Measurements from ENCODE around the gene ARRDC1.
"Not testable (repeated sequence)": the region's sequence is repeated elsewhere in the genome, so short reads cannot be mapped to it uniquely, and the experiment has no call there.

ARRDC1 gene, protein sequence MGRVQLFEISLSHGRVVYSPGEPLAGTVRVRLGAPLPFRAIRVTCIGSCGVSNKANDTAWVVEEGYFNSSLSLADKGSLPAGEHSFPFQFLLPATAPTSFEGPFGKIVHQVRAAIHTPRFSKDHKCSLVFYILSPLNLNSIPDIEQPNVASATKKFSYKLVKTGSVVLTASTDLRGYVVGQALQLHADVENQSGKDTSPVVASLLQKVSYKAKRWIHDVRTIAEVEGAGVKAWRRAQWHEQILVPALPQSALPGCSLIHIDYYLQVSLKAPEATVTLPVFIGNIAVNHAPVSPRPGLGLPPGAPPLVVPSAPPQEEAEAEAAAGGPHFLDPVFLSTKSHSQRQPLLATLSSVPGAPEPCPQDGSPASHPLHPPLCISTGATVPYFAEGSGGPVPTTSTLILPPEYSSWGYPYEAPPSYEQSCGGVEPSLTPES

DNA sequence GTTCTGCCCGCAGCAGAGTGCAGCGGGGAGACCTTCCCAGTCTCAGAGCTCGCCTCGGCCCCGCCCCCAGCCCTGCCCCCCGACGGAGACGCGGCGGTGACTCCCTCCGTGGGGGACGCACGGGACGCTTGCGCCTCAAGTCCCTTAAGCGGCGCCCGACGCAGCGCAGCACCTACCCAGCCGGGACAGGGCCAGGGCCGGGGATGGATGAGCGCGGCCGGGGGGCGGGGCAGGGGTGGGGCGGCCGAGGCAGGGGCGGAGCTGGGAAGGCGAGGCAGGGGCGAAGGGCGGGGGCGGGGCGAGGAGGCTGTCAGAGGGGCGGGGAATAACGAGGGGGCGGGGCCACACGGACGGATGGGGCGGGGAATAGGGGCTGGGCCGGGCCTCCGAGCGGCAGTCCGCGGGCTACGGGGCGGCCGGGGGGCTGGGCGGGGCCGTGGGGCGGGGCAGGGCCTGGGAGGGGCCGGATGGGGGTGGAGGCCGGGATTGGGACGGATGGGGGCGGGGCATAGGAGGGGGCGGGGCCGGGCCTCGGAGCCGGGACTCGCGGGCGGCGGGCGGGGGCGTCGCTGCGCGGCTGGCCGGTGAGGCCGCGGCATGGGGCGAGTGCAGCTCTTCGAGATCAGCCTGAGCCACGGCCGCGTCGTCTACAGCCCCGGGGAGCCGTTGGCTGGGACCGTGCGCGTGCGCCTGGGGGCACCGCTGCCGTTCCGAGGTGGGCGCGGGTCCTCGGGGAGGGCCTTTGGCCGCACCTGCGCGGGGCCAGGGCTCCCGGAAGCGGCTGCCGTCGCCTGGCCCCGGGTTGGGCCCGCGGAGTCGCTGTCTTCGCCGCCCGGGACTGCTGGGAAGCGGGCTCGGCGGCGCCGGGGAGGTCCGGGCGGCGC, at the start of gene ARRDC1:
TSS of gene ARRDC1 (plus strand) at position 566 of the 884 bp plus-strand sequence. CDS start at position 598, 32 bp downstream.
- peak; percentile 98 for DNase-seq

DNA sequence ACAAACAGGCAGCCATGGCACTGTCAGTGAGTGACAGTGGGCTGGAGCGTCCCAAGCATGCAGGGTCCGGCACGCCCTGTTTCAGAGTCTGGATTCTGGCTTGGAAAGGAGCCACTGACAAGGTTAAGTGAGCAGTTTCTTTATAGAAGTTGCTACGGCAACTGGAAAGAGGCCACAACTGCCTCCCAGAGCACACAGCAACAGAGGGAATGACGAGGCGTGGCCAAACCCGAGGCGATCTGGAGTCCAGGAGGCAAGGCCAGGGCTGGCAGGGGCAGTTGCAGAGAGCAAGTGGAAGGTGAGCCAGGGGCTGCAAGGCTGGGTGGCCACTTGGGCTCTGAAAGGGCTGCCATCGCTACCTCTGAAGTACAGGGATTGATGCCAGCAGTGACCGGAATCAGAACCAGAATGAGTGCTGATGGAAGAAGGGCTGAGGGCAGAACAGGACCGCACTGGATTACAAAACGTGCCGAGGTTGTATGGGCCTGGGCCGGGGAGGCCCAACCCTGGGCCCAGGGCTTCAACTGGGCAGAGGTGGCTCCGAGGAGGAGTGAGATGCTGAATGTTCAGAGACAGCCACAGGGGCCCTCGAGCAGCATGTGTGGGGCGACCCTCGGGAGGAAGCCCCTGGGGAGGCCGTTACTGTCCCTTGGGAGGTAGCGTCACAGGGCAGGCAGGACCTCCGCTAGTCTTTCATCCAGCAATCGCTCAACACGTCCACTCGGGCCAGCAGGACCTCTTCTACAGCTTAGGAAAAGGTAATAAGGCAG, 49.2 kb upstream of the ARRDC1 start:
- no peak for DNase-seq

DNA sequence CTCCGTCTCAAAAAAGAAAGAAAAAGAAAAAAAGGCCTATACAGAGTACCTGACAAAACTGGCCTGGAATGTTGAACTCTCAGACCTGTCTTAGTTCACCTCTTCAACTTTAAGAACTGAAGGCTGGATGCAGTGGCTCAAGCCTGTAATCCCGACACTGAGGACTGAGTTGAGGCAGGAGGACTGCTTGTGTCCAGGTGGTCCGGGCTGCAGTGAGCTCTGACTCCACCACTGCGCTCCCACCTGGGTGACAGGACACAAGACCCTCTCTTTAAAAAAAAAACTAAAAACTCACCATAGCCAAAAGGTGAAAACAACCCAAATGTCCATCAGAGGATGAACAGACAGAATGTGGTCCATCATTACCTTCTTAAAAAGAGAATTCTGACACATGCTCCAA, 47.4 kb upstream of the ARRDC1 start:
- no peak for DNase-seq

DNA sequence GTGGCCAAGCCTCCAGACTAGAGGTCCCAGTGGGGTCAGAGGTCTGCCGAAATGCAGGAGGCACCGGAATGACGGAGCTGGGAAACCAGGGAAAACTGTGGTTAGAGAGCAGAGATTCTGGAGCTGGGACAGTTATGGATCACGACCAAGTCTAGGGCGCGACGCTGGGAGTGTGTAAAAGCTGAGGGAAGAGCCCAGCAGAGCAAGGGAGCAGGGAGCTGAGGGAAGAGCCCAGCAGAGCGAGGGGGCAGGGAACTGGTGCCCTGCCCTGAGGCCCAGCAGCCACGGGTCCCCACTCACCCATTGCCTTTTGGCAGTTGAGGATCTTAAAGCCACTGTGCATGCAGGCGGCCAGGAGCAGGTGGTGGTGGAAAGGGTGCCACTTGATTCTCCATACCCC, 41.4 kb upstream of the ARRDC1 start:
- no peak for DNase-seq

DNA sequence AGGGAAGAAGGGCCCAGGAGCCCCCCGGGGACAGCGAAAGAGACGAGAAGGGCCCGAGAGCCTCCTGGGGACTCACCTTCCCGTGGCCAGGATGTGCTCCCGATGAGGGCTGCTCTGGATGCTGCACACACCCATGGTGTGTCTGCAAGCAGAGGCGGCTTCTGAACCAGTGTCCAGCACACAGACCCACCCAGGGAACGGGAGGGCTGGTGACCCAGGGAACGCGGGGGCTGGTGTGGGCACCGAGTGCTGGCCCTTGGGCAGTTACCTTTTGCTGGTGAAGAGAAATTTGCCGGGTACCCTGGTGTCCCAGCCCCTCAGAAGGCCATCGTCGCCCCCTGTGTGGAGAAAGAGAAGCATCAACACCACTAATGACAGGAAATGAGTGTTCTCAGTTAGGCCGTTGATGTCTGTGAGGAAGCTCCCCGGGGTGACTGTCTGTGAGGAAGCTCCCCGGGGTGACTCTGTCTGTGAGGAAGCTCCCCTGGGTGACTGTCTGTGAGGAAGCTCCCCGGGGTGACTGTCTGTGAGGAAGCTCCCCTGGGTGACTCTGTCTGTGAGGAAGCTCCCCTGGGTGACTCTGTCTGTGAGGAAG, 40.6 kb upstream of the ARRDC1 start:
- DNase-seq = no peak

DNA sequence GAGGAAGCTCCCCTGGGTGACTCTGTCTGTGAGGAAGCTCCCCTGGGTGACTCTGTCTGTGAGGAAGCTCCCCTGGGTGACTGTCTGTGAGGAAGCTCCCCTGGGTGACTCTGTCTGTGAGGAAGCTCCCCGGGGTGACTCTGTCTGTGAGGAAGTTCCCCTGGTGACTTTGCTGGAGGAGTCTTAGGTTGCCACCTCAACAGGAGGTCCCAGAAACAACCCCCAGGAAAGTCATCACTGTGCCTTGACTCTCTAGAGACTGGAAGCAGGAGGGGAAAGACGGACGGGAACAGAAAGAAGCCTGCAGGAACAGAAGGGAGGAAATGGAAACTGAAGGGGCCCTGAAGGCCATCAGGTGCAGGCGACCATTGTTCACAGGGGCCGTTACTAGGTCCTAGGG, 37.0 kb upstream of the ARRDC1 start:
- DNase-seq = not testable (repeated sequence)

DNA sequence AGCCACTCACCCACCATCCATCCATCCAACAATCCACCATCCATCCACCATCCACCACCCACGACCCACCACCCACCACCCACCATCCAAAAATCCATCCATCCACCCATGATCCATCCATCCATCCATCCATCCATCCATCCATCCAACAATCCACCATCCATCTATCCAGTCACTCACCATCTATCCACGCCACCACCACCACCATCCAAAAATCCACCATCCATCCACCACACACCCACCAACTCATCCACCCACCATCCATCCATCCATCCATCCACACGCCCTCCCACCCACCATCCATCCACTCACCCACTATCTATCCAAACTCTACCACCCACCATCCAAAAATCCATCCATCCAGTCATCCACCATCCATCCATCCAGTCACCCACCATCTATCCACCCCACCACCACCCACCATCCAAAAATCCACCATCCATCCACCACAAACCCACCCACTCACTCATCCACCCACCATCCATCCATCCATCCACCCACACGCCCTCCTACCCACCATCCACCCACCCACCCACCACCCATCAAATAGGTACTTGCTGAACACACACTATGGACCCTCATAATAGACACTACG, 35.8 kb upstream of the ARRDC1 start:
- no peak for DNase-seq

DNA sequence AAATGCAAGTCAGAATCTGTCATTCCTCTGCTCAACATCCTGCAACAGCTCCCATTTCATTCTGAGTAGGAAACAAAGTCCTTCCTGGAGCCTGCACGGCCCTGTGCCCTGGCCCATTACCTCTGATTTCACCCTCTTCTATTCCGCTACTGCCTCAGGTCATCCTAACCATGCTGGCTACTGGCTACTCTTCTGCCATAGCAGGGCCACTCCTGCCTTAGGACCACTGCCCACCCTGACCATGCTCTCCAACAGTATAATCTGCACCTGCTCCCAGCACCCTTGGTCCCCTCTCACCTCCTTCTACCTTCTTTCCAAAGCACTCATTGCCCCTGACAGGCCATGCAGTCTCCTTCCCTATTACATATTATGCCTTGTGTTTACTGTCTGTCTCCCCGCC, 34.9 kb upstream of the ARRDC1 start:
- DNase-seq = no peak

DNA sequence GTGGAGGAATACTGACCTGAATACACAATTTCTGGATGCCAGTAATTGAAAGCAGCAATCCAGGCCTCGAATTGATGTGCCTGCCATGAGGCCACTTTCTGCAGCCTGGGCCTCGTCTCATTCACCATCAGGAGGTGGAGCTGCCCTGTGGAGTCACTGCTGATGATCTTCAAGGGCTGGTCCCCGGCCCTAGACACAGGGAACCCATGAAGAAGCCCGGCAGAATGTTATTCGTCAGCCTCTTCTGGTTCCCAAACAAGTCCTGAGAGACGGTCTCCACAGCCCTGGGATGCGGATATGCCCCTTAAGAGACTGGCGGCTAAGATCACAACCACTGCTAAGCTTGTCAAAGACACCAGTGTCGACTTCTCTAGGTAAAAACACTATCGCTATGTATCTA, 31.3 kb upstream of the ARRDC1 start:
- no peak for DNase-seq

DNA sequence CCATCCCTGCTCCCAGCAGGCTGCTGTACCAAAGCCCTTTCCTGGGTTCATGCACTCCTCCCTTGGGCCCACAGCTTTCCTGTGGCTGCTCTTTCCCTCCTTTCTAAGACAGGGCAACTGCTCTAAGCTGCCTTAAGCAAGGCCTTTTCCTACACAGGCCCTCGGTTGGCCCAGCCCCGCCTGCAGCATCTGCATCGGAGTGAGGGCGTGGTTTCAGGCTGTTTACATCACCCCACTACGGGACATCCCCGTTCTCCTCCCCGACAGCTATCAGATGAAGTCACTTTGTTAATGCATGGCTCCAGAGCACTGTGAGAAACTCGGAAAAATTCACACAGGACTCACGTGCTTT, 30.1 kb upstream of the ARRDC1 start:
- no peak for DNase-seq

DNA sequence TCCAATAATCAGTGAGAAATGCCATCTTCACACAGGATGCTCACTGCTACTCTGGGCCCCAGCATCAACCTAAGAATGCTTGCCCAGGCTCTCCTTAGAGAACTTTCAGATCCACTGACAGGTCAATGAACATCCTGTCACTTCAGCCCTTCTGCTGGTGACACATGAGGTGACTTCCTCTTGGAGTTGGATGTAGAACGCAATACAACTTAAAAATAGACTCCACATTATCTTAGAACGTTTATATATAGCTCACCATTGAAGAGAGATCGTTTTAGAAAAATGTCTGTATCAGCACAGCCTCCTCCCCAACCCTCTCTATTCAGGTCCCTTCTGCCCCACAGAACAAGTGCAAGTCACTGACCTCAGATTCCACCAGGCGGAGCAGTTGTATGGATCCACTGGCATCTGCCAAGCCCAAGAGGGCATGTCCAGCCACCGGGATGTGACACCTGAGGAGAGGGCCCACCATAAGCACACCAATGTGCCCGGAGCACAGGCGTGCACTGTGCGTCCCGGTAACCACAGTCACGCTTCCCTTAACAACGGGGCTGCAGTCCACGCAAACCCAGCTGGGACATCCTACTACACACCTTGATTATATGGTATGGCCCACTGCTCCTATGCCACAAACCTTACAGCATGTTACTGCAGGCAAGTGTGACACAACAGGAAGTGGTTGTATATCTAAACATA, 29.6 kb upstream of the ARRDC1 start:
- DNase-seq = no peak

DNA sequence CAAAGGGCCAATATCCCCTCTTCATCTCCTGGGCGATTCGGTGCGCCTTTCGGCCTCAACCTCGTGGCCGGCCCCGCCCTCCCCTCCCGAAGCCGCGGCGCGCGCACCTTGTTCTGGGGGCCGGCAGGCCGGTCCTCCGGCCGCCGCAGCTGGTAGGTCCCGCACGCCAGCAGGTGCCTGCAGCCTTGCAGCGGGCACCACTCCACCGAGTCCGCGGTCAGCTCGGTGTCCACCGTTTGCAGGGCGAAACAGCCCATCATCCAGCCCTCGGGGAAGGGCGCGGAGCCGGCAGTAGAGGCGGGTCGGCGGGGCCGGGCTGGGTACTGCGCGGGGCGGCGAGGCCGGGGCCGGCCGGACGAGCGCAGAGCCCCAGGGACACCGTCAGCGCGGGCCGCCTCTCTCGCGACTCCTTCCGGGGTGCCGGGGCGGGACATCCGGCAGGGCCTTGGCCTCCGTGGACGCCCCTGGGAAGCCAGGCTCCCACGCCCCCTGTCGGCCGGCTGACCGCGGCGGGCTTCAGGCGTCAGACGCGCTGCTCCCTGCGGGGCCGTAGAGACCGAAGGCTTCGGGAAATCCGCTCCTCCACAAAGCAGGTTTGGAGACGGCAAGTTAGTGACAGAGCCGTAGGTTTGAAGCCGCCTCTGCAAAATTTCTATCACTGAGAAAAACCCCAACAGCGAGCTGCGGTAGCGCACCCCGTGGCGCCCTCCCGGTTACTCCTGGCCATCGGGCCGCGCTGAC, 26.8 kb upstream of the ARRDC1 start, which contains the start of gene DPH7:
TSS of gene DPH7 (minus strand) at position 408 of the 741 bp plus-strand sequence. CDS start at position 260, 148 bp downstream.
- peak; percentile 98 for DNase-seq

DNA sequence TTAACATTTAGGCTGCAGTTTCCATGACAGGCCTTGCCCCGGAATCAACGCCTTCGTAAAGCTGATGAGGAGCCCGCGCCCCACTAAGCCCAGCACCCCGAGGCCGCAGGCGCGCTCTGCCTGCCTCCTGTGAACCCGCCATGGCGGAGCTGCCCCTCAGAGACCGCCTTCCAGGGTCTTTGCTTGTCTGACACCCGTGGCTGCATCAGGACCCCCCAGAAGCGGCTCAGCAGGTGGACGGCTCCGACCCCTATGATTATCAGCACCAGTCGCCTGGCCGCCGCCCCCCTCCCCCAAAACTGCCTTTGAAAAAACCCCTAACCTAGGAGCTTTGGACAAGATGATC, 26.3 kb upstream of the ARRDC1 start:
- no peak for DNase-seq

DNA sequence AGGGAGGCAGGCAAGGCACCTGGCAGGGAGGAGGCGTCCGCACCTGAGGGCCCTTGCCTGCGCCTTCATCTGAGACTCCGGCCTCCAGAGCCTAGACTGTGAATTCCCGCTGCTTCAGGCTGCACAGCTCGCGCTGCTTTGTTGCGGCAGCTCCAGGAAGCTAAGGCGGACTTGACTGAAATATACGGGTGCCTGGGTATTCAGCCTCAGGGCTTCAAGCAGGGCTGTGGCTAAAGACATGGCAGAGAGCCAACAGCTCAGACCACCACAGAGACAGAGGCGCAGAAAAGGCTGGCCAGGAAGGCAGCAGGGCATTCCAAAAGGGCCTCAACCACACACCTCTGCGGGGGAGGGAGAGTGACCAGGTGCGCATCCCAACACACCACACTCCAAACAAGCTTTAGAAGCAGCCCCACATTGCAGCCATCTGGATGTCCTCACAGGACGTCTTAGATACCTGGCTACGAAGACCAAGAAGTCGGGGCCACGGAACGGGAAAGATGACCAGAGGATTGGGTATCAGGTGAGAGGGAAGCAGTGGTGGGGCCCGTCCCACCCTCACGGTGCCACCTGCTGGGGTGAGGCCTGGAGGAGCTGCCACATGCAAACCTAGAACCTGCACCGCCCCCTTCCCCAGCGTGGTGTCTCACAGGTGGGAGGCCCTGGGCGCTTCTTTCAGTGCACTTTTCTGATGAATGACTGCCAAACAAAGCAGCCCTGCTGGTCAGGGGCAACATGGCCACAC, 25.1 kb upstream of the ARRDC1 start:
- DNase-seq = no peak

DNA sequence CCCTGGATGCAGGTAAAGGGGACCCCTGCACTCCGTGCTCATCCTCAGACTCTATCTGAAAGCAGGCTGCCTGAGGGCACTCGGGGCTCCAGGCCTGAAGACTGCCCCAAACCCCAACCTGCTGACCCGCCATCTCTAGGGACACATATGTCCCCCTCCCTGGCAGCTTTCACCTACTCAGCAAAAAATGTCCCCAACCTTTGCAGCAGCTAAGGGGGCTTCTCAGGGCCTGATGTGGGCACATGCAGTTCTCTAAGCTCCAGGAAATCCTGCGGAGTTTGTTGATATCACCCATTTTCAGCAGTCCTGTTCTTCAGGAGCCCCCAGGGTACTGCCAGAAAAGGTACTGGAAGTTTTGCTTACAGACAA, 24.5 kb upstream of the ARRDC1 start:
- no peak for DNase-seq

DNA sequence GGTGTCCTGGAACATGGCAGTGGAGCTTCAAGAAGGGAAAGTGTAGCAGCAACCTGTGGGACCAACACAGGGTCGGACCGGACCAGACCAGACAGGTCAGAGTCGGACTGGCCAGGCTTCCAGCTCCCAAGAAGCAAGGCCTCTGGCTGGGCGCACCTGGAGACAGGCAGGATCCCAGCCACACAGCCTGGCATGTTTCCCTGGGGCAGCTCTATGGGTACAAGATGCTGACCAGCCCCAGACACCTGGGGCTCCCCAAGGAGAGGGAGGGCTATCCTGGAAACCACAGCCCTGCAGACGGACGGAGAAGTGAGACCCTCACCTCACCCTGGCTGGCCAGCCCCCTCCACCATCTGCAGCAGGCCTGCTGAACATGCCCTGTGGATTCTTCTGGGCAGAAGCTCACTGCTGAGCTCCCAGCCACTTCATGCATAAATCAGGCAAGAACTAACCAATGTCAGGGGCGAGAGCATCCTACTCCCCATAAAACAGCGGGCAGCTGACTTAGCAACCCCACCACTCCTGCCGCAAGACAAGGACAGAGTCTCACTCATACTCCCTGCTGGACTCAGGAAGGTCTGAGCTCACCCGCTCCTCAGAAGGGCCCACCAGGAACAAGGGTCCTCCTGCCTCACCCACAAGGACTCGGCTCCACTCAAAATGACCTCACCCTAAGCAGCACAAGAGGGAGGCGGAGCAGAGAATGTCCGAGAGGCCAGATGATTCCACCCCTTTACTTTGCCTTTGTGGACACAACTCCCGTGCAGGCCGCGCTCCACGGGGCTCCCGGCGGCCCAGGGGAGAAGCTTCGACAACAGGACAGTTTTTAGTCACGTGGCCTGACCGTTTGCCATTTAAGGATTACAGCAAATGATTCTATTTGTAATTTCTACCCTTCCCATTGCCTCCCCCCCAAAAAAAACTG, 23.9 kb upstream of the ARRDC1 start:
- DNase-seq = no peak

DNA sequence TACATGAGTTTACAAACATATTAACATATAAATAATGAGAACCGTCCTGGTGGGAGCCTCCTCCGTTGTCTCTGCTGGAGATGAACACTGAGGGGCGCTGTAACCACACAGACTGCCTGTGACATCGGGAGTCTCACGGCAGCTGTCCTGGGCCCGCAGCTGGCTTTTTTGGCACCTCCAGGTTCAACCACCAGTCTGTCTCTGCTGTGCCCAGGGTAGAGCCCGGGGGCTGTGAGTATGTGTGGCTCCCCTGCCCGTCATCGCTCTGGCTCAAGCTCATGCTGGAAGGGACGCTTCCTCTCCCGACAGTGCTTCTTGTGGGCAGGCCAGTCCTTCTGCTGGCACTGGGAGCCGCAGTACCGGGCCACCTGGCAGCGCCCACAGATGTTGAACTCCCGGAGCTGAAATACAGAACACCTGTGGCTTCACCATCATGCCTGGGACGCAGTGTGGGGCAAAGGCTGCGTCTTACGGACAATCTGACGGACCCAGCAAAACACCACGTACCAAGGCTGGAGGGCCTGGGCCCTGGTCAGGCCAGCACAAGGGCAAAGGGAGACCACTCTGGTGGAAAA, 23.1 kb upstream of the ARRDC1 start:
- DNase-seq = peak; percentile 26

DNA sequence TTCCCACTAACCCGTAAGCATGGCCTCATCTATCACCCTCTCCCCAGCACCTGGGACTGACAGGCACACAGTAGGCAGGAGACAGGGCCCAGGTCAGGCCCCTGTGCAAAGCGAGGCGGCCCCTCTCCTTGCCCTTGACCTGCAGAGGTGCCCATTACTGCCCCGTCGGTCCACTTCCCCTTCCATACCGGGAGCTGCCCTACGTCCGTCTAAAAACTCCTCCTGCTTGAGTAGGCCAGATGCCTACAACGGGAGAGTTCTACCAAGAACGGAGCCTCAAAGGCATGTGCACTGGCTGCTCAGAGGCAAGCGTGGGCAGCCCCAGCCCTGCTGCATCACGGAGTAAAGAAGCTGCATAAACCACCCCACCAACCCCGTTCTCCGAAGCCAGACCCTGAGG, 22.1 kb upstream of the ARRDC1 start:
- no peak for DNase-seq

DNA sequence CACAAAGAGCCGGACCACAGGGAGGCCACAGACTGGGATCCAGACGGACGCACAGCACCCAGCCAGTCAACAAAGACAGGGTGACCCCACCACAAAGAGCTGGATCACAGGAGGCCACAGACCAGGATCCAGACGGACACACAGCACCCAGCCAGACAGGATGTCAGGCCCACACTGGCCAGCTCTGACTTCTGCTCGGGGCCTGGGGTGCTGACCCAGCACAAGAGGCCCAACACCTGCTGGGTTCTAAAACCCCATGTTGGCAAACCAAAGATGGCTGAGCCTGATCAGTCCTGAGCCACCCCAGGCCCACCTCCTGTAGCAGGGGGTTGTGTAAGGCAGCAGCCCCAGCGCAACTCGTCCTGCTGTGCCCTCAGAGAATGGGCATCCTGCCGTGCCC, 21.5 kb upstream of the ARRDC1 start:
- DNase-seq = no peak

Measured in CD4-positive, alpha-beta T cell treated with Interleukin-17A for 4 hours (primary cell).